Loucy (cell line): ENCODE results near the gene GDF2.

Experiments used
- H2AFZ ChIP-seq: fragments of 200-600 bp; sonication (generic); 2 replicates; pipeline ENCODE4 v1.6.0; 2016; ENCODE audit warnings: antibody characterized with exemption, mild to moderate bottlenecking, low read length, moderate library complexity
- H3F3A ChIP-seq: fragments of 200-600 bp; 2 replicates; pipeline ENCODE4 v1.6.0; 2016; ENCODE audit warnings: antibody characterized with exemption, low read depth, mild to moderate bottlenecking
- H3K27me3 ChIP-seq: fragments of 200-600 bp; sonication (generic); 2 replicates; pipeline ENCODE4 v1.6.1; 2014; ENCODE audit warnings: low read length, mild to moderate bottlenecking; ENCODE audit not compliant: insufficient read depth, poor library complexity, severe bottlenecking
- H3K36me3 ChIP-seq: fragments of 200-600 bp; sonication (generic); 2 replicates; pipeline ENCODE4 v1.6.1; 2016; ENCODE audit warnings: low read length; ENCODE audit not compliant: insufficient read depth
- H3K4me1 ChIP-seq: fragments of 200-600 bp; sonication (generic); 2 replicates; pipeline ENCODE4 v1.5.1; 2014; ENCODE audit warnings: low read length, mild to moderate bottlenecking; ENCODE audit not compliant: insufficient read depth, poor library complexity, severe bottlenecking
- H3K4me2 ChIP-seq: fragments of 200-600 bp; sonication (generic); 2 replicates; pipeline ENCODE4 v1.6.0; 2014; ENCODE audit warnings: antibody characterized with exemption, low read length, low read depth, mild to moderate bottlenecking; ENCODE audit not compliant: poor library complexity, severe bottlenecking
- H3K4me3 ChIP-seq: fragments of 200-600 bp; sonication (generic); 2 replicates; pipeline ENCODE4 v1.5.1; 2014; ENCODE audit warnings: low read length, mild to moderate bottlenecking, mixed read lengths; ENCODE audit not compliant: poor library complexity, severe bottlenecking
- H3K79me2 ChIP-seq: fragments of 200-600 bp; sonication (generic); 2 replicates; pipeline ENCODE4 v1.6.1; 2014; ENCODE audit warnings: low read length; ENCODE audit not compliant: insufficient read depth
- H3K9ac ChIP-seq: fragments of 200-600 bp; sonication (generic); 2 replicates; pipeline ENCODE4 v1.6.0; 2014; ENCODE audit warnings: mild to moderate bottlenecking, low read depth, low read length, moderate library complexity; ENCODE audit not compliant: poor library complexity, severe bottlenecking
- H3K9me2 ChIP-seq: fragments of 200-600 bp; sonication (generic); replicated peaks from 2 replicates; pipeline ENCODE4 v1.6.1; 2016; ENCODE audit warnings: low read depth, low read length, mixed read lengths
- H3K9me3 ChIP-seq: fragments of 200-600 bp; sonication (generic); 2 replicates; pipeline ENCODE4 v1.6.1; 2014; ENCODE audit warnings: mild to moderate bottlenecking, antibody characterized with exemption, low read length, low read depth; ENCODE audit not compliant: insufficient read depth
- H4K20me1 ChIP-seq: fragments of 200-600 bp; sonication (generic); 2 replicates; pipeline ENCODE4 v1.6.0; 2014; ENCODE audit warnings: antibody characterized with exemption, low read length, mild to moderate bottlenecking; ENCODE audit not compliant: insufficient read depth, poor library complexity, severe bottlenecking
- EZH2phosphoT487 ChIP-seq: fragments of 200-600 bp; IDR thresholded peaks from 2 replicates; pipeline ENCODE4 v1.6.1; 2018; ENCODE audit warnings: antibody characterized with exemption, mild to moderate bottlenecking, moderate library complexity, borderline replicate concordance
- TF ChIP-seq, protein P1 (sequence below): fragments of 200-600 bp; sonication (generic); conservative IDR thresholded peaks from 2 replicates; pipeline ENCODE4 v1.5.1; 2014; ENCODE audit warnings: mild to moderate bottlenecking, antibody characterized with exemption, low read length

GDF2 gene

GRCh38 chr10:47315421-47315820, 6.8 kb upstream of the GDF2 start:
- no peaks in the 10 kb centered on the region for H3K9me2 ChIP-seq
- no peaks in the 10 kb centered on the region for H3K27me3 ChIP-seq
- H3K4me3 ChIP-seq: no peak overlapping the region
- no peak overlapping the region for H3K4me2 ChIP-seq
- H3K36me3 ChIP-seq: no peaks in the 10 kb centered on the region
- peaks cover 23% of the 10 kb centered on the region for H3K4me1 ChIP-seq
- H3K9ac ChIP-seq: no peak overlapping the region
- H4K20me1 ChIP-seq: no peaks in the 10 kb centered on the region
- TF ChIP-seq EZH2phosphoT487: no peak
- TF ChIP-seq, protein P1, sequence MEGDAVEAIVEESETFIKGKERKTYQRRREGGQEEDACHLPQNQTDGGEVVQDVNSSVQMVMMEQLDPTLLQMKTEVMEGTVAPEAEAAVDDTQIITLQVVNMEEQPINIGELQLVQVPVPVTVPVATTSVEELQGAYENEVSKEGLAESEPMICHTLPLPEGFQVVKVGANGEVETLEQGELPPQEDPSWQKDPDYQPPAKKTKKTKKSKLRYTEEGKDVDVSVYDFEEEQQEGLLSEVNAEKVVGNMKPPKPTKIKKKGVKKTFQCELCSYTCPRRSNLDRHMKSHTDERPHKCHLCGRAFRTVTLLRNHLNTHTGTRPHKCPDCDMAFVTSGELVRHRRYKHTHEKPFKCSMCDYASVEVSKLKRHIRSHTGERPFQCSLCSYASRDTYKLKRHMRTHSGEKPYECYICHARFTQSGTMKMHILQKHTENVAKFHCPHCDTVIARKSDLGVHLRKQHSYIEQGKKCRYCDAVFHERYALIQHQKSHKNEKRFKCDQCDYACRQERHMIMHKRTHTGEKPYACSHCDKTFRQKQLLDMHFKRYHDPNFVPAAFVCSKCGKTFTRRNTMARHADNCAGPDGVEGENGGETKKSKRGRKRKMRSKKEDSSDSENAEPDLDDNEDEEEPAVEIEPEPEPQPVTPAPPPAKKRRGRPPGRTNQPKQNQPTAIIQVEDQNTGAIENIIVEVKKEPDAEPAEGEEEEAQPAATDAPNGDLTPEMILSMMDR: no peak
- no peak overlapping the region for H2AFZ ChIP-seq
- H3F3A ChIP-seq: peaks cover 7% of the 10 kb centered on the region; the same call in 1 of the 2 replicates
- peaks cover 4% of the 10 kb centered on the region; the same call in 1 of the 2 replicates for H3K79me2 ChIP-seq
- H3K9me3 ChIP-seq: no peaks in the 10 kb centered on the region

DNA sequence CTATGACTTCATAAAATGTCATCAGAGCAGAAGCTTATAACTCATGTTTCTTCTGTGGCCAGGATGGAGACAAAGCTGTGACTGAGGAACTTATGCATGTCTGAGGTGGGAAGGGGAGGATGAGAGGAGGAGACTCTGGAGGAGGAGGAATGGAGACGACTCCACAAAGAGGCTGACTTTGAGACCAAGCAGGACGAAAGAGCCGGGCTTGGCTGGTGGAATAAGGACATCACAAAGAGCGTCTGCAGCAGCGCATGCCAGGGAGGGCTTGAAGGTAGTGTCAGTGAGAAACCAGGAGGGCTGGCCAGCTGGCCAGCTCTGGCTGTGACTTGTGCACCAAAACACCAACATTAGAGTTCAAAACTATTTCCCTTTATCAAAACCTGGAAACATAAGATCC, 6.1 kb upstream of the GDF2 start:
- no peaks in the 10 kb centered on the region for H3K9me3 ChIP-seq
- H3K4me3 ChIP-seq: no peak overlapping the region
- H3K79me2 ChIP-seq: no peaks in the 10 kb centered on the region
- no peak overlapping the region for H3K9ac ChIP-seq
- H3K36me3 ChIP-seq: no peaks in the 10 kb centered on the region
- no peak overlapping the region for H3K4me2 ChIP-seq
- H3K4me1 ChIP-seq: peaks cover 16% of the 10 kb centered on the region
- H3F3A ChIP-seq: peaks cover 5% of the 10 kb centered on the region; the same call in 1 of the 2 replicates
- TF ChIP-seq, protein P1: no peak
- TF ChIP-seq EZH2phosphoT487: no peak
- H3K9me2 ChIP-seq: no peaks in the 10 kb centered on the region
- no peaks in the 10 kb centered on the region for H3K27me3 ChIP-seq
- H2AFZ ChIP-seq: no peak overlapping the region
- H4K20me1 ChIP-seq: no peaks in the 10 kb centered on the region

DNA sequence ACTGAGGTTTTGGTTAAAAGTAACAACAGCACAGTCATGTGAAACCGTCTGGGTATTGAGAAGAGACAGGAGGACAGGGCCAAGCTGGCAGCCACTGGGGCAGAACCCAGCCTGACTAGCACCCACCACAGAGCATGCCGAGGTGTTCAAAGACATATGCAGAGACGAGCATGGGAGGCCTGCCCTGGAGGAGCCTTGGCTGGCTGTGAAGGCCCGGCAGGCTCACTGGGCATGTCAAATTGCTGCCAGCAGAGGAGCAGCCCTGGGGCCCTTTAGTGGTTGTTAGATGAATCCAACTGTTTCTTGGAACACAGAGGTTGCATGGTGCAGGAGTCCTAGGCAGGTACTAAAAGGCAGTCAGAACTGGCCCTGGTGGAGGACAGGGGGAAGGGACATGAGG, 5.0 kb upstream of the GDF2 start:
- no peak for TF ChIP-seq EZH2phosphoT487
- TF ChIP-seq, protein P1: no peak
- no peaks in the 10 kb centered on the region for H3K9me2 ChIP-seq
- peaks cover 8% of the 10 kb centered on the region for H3K4me1 ChIP-seq
- no peak overlapping the region for H3K4me3 ChIP-seq
- H3K9me3 ChIP-seq: no peaks in the 10 kb centered on the region
- H3K36me3 ChIP-seq: no peaks in the 10 kb centered on the region
- H2AFZ ChIP-seq: no peak overlapping the region
- H3K9ac ChIP-seq: no peak overlapping the region
- H3K27me3 ChIP-seq: no peaks in the 10 kb centered on the region
- no peaks in the 10 kb centered on the region for H3F3A ChIP-seq
- H3K79me2 ChIP-seq: no peaks in the 10 kb centered on the region
- H4K20me1 ChIP-seq: no peaks in the 10 kb centered on the region
- H3K4me2 ChIP-seq: no peak overlapping the region
